Right lobe of liver (tissue), 6 donors: ENCODE results near the gene BBOX1. TPM values are rescaled to one million over a fixed set of nuclear protein-coding genes. Genes with fewer than 3 reads are reported as not detected.
A peak's percentile ranks its signal among the peaks of the same experiment; 100 is the strongest.

Experiments used
- ATAC-seq, 4 donors: fragments of 200-7000 bp; cut with Tn5 transposase; one replicate each; pipeline ENCODE4 v1.9.1; 2020; ENCODE audit warnings: mild to moderate bottlenecking in 4 of 4, moderate library complexity in 4 of 4
- DNase-seq, 3 donors: peaks; one replicate each; pipeline ENCODE4 v3.0.0-alpha.2; 2020
- H3K27ac ChIP-seq, 3 donors: fragments of 200-600 bp; one replicate each; pipeline ENCODE4 v1.8.0; 2022
- H3K27me3 ChIP-seq, 2 donors: fragments of 200-600 bp; one replicate each; pipeline ENCODE4 v1.8.0; 2022
- H3K36me3 ChIP-seq, 4 donors: fragments of 200-600 bp; sonication (generic) in 1 of 4; one replicate each; pipeline versions ENCODE4 v1.5.1 to v1.8.0; 2017 to 2022; ENCODE audit warnings: control low read depth in 1 of 4
- H3K4me1 ChIP-seq, 4 donors: fragments of 200-600 bp; sonication (generic) in 1 of 4; one replicate each; pipeline versions ENCODE4 v1.5.1 to v1.8.0; 2017 to 2022; ENCODE audit warnings: control low read depth in 1 of 4
- H3K4me3 ChIP-seq, 3 donors: fragments of 200-600 bp; one replicate each; pipeline ENCODE4 v1.8.0; 2022
- H3K9me3 ChIP-seq, 4 donors: fragments of 200-600 bp; sonication (generic) in 1 of 4; one replicate each; pipeline versions ENCODE4 v1.5.1 to v1.8.0; 2017 to 2022; ENCODE audit warnings: control low read depth in 1 of 4
- CTCF ChIP-seq, 4 donors: fragments of 200-600 bp in 3 of 4; fragments of 450-650 bp in 1 of 4; IDR thresholded peaks; one replicate each; pipeline versions ENCODE4 v1.5.1 to v1.8.0; 2016 to 2022; ENCODE audit warnings: antibody characterized with exemption in 4 of 4, mild to moderate bottlenecking in 2 of 4
- POLR2A ChIP-seq: fragments of 450-650 bp; IDR thresholded peaks from one replicate; pipeline ENCODE4 v1.6.1; 2017; ENCODE audit warnings: antibody characterized with exemption, mild to moderate bottlenecking
- WGBS: methylation state at CpG from one replicate; pipeline ENCODE4 v1.1.6; 2018; ENCODE audit warnings: low coverage, low lambda C conversion rate; ENCODE audit not compliant: insufficient coverage; ENCODE audit errors: missing lambda C conversion rate; 5-methylcytosine and 5-hydroxymethylcytosine counted together
- intact Hi-C, 2 donors: fragments of 100-400 bp; cut with DNase I; formaldehyde crosslinking; loops; one replicate each; pipeline versions ENCODE4 v1.11.2 to v1.14.1; 2022
- long read RNA-seq: library from polyadenylated mRNA; unstranded; transcript quantifications from one replicate; pipeline ENCODE4 v2.0.0, GENCODE V29; 2019
- total RNA-seq, 6 experiments: library from RNA; depleted of rRNA in 2 of 6; stranded (reverse); fragments of >200 nt in 2 of 6; fragmentation: NEBNext Ultra II Directional in 3 of 6; extraction: Animal tissue kit (Norgen Biotek cat#: 25700) in 3 of 6; gene quantifications; one replicate each; pipeline versions ENCODE4 v1.1.0 to v1.2.4, GENCODE V29; 2016 to 2023
- donor health status: DM: no; HTN: yes; CAD: no.
- donor health status: DM: no; HTN: no; CAD: no.
- donor health status: DM: no; HTN: no; CAD: no.
- donor health status: DM: no; HTN: yes; CAD: no.
- donor health status: DM: no; HTN: yes; CAD: no.

BBOX1 gene
- total RNA-seq: 10 to 100 TPM in 4 of 6 experiments, 1 to 10 TPM in 2; 1.9 to 25.3 (median 13.9) TPM
- long read RNA-seq, partial matches to known transcripts: 2 of 5 reads
- long read RNA-seq, other reads (novel, unspliced or antisense): 0 of 5 reads

GRCh38 chr11:27040302-27041115 is at the start of gene BBOX1:
Gene BBOX1, plus strand, starts transcription at chr11:27040815. Its CDS starts 14,616 bp downstream, at chr11:27055431.
- no peaks in the 10 kb centered on the region for H3K36me3 ChIP-seq
- no peaks in the 10 kb centered on the region for H3K9me3 ChIP-seq
- peak; percentile 92 to 99 (median 94) for ATAC-seq
- peaks cover 0 to 18% (median 6%) of the 10 kb centered on the region in 4 donors for H3K4me1 ChIP-seq
- no peaks in the 10 kb centered on the region for H3K27me3 ChIP-seq
- no peak within 1 kb of the TSS for H3K4me3 ChIP-seq
- intact Hi-C loops: no loop called here
- WGBS: no CpG with 5 or more reads among the region's 4 CpGs
- TF ChIP-seq CTCF (IDR thresholded peaks at IDR 0.05): no peak
- TF ChIP-seq POLR2A: no peak
- no peak for DNase-seq
- H3K27ac ChIP-seq: no peak within 1 kb of the TSS

GRCh38 chr11:26992031-26992541 is 48.5 kb upstream of the BBOX1 start:
- H3K9me3 ChIP-seq: no peaks in the 10 kb centered on the region
- DNase-seq: no peak
- TF ChIP-seq POLR2A: no peak
- no peak overlapping the region for H3K4me3 ChIP-seq
- peak in 1 of 4 donors; percentile 71 for ATAC-seq
- 44% methylated on average over 1 of the region's 1 CpG for WGBS
- H3K4me1 ChIP-seq: peaks cover 0 to 4% (median 0%) of the 10 kb centered on the region in 4 donors
- intact Hi-C loops: no loop called here
- no peak overlapping the region for H3K27ac ChIP-seq
- no peaks in the 10 kb centered on the region for H3K36me3 ChIP-seq
- H3K27me3 ChIP-seq: no peaks in the 10 kb centered on the region

- intact Hi-C loops: no loop called here
- H3K27me3 ChIP-seq: no peaks in the 10 kb centered on the region
- no peaks in the 10 kb centered on the region for H3K9me3 ChIP-seq
- H3K4me1 ChIP-seq: peaks cover 0 to 4% (median 0%) of the 10 kb centered on the region in 4 donors
- H3K27ac ChIP-seq: peak within 1 kb of the TSS in 2 of 3 donors; percentile 7 to 55
- H3K36me3 ChIP-seq: no peaks in the 10 kb centered on the region
- TF ChIP-seq POLR2A (no peak), CTCF (IDR thresholded peaks at IDR 0.05) (no peak)
- ATAC-seq: peak; percentile 58 to 78 (median 72)
- peak within 1 kb of the TSS; percentile 40 to 62 (median 59) for H3K4me3 ChIP-seq
- DNase-seq: peak in 2 of 3 donors; percentile 44 to 54
- WGBS: 13% methylated on average over 9 of the region's 22 CpGs
Observed at GRCh38 chr11:26993965-26994457, 46.6 kb upstream of the BBOX1 start, which contains the start of gene FIBIN. Gene FIBIN, plus strand, starts transcription at chr11:26994112. Its CDS starts 415 bp downstream, at chr11:26994527.

- Histone ChIP-seq H3K27me3 (no peaks in the 10 kb centered on the region), H3K4me3 (peak overlapping the region; percentile 40 to 62 (median 59)), H3K4me1 (peaks cover 0 to 4% (median 0%) of the 10 kb centered on the region in 4 donors), H3K36me3 (no peaks in the 10 kb centered on the region), H3K27ac (peak overlapping the region in 1 of 3 donors; percentile 7), H3K9me3 (no peaks in the 10 kb centered on the region)
- DNase-seq: peak; percentile 46 to 70 (median 67)
- 55% methylated on average over 7 of the region's 19 CpGs for WGBS
- peak; percentile 80 to 94 (median 86) for ATAC-seq
- intact Hi-C loops: no loop called here
- TF ChIP-seq POLR2A: no peak
- no peak for TF ChIP-seq CTCF (IDR thresholded peaks at IDR 0.05)
Observed at GRCh38 chr11:26994631-26995095, 46.0 kb upstream of the BBOX1 start.
